Iris pigment epithelial cell (primary cell): ENCODE measurements around the gene OOSP3.
"Not testable (repeated sequence)": the region's sequence is repeated elsewhere in the genome, so short reads cannot be mapped to it uniquely, and the experiment has no call there.

Experiments
- DNase-seq: peaks from one replicate; pipeline ENCODE4 v3.0.0-alpha.2; 2011; ENCODE audit warnings: low read depth

OOSP3 gene

GRCh38 chr11:59878575-59878974 lies at the start of gene OOSP3:
Gene OOSP3, plus strand, starts transcription at chr11:59878782. Its CDS starts 27 bp downstream, at chr11:59878809.
- no peak for DNase-seq

GRCh38 chr11:59829358-59829757 lies 49.2 kb upstream of the OOSP3 start:
- no peak for DNase-seq

- DNase-seq, result no peak
Observed at GRCh38 chr11:59833602-59834001, 45.0 kb upstream of the OOSP3 start.

- no peak for DNase-seq
Observed at GRCh38 chr11:59839615-59840014, 39.0 kb upstream of the OOSP3 start.

GRCh38 chr11:59841514-59841913 lies 37.1 kb upstream of the OOSP3 start:
- no peak for DNase-seq

- no peak for DNase-seq
Observed at GRCh38 chr11:59842316-59842715, 36.3 kb upstream of the OOSP3 start.

GRCh38 chr11:59845399-59845798 lies 33.2 kb upstream of the OOSP3 start, which contains the start of gene CBLIF:
Gene CBLIF, minus strand, starts transcription at chr11:59845499. Its CDS starts 46 bp downstream, at chr11:59845453.
- DNase-seq, result no peak

GRCh38 chr11:59846556-59846955 lies 32.0 kb upstream of the OOSP3 start:
- DNase-seq, result no peak

GRCh38 chr11:59847626-59848025 lies 31.0 kb upstream of the OOSP3 start:
- no peak for DNase-seq

- not testable (repeated sequence) for DNase-seq
Observed at GRCh38 chr11:59848439-59848838, 30.1 kb upstream of the OOSP3 start.

GRCh38 chr11:59849129-59849528 lies 29.5 kb upstream of the OOSP3 start:
- DNase-seq, result no peak

GRCh38 chr11:59849551-59849950 lies 29.0 kb upstream of the OOSP3 start:
- not testable (repeated sequence) for DNase-seq

GRCh38 chr11:59851416-59851815 lies 27.2 kb upstream of the OOSP3 start:
- DNase-seq, result not testable (repeated sequence)

- DNase-seq, result no peak
Observed at GRCh38 chr11:59854871-59855270, 23.7 kb upstream of the OOSP3 start.

- peak; percentile 23 for DNase-seq
Observed at GRCh38 chr11:59857439-59858434, 20.8 kb upstream of the OOSP3 start.

- DNase-seq, result no peak
Observed at GRCh38 chr11:59859673-59860072, 18.9 kb upstream of the OOSP3 start.

GRCh38 chr11:59862252-59862651 lies 16.3 kb upstream of the OOSP3 start:
- no peak for DNase-seq

- DNase-seq, result no peak
Observed at GRCh38 chr11:59865031-59865430, 13.6 kb upstream of the OOSP3 start.

GRCh38 chr11:59866397-59866796 lies 12.2 kb upstream of the OOSP3 start, which contains the start of gene TCN1:
Gene TCN1, minus strand, starts transcription at chr11:59866487. Its CDS starts 17 bp downstream, at chr11:59866470.
- peak; percentile 10 for DNase-seq

- DNase-seq, result no peak
Observed at GRCh38 chr11:59866836-59867235, 11.7 kb upstream of the OOSP3 start.

GRCh38 chr11:59867946-59868345 lies 10.6 kb upstream of the OOSP3 start:
- DNase-seq, result no peak

- DNase-seq, result no peak
Observed at GRCh38 chr11:59872076-59872475, 6.5 kb upstream of the OOSP3 start.

- DNase-seq, result no peak
Observed at GRCh38 chr11:59875856-59876519, 2.6 kb upstream of the OOSP3 start.
